GM12878 (cell line): ENCODE data around the gene NECTIN2. TPM values are rescaled to one million over a fixed set of nuclear protein-coding genes. Genes with fewer than 3 reads are reported as not detected.

Source experiments
- ATAC-seq: fragments of 200-7000 bp; cut with Tn5 transposase; 3 replicates; pipeline ENCODE4 v1.9.1; 2020; ENCODE audit warnings: mild to moderate bottlenecking, moderate library complexity
- BruUV-seq: library from RNA; stranded (reverse); fragments of 400-500 nt; replicated peaks from 2 replicates; lab custom pipeline; 2021; lab: Mats Ljungman, UMichigan
- CTCF ChIA-PET: fragments of 300-600 bp; sonication (Branson Sonifier 250); formaldehyde crosslinking; extraction: SDS; loops from one replicate; lab custom pipeline; 2021; ENCODE audit warnings: inconsistent platforms; lab: Yijun Ruan, JAX
- POLR2A ChIA-PET: fragments of 350-600 bp; formaldehyde crosslinking; extraction: SDS; loops from one replicate; lab custom pipeline; 2021; ENCODE audit warnings: inconsistent platforms; lab: Charles Lee
- RAD21 ChIA-PET: fragments of 300-600 bp; sonication (Branson Sonifier 250); formaldehyde crosslinking; loops from one replicate; lab custom pipeline; 2023; ENCODE audit warnings: antibody characterized with exemption; ENCODE audit not compliant: unreplicated experiment; lab: Charles Lee
- SMC1A ChIA-PET: fragments of 300-600 bp; sonication (Branson Sonifier 250); formaldehyde crosslinking; loops from one replicate; lab custom pipeline; 2023; ENCODE audit not compliant: unreplicated experiment, uncharacterized antibody; lab: Charles Lee
- DNase-seq: peaks from one replicate; pipeline ENCODE4 v3.0.0-alpha.2; 2011; ENCODE audit warnings: low read depth, low spot score
- FAIRE-seq: peaks from 3 replicates; lab custom pipeline; 2011; peaks lifted over from hg19 to GRCh38; lab: Jason Lieb, UNC
- H2AFZ ChIP-seq: 2 replicates; pipeline ENCODE4 v1.6.0; 2011; ENCODE audit warnings: low read depth, low read length, control low read depth; ENCODE audit not compliant: control insufficient read depth
- H3K27ac ChIP-seq: 2 replicates; pipeline ENCODE4 v1.5.1; 2011; ENCODE audit warnings: control low read depth; ENCODE audit not compliant: control insufficient read depth, insufficient read depth
- H3K27me3 ChIP-seq, 2 experiments: replicated peaks in 1 of 2; 2 replicates each; pipeline versions ENCODE4 v1.6.0 to v1.6.1; 2011; ENCODE audit warnings: low read length in 1 of 2; ENCODE audit not compliant: control insufficient read depth in 2 of 2, insufficient read depth in 2 of 2
- H3K36me3 ChIP-seq, 2 experiments: 2 replicates each; pipeline ENCODE4 v1.5.1; 2011; ENCODE audit warnings: low read length in 1 of 2; ENCODE audit not compliant: control insufficient read depth in 2 of 2, insufficient read depth in 2 of 2
- H3K4me1 ChIP-seq: 2 replicates; pipeline ENCODE4 v1.6.1; 2011; ENCODE audit warnings: mild to moderate bottlenecking, low read length, moderate library complexity, mixed read lengths; ENCODE audit not compliant: control insufficient read depth, insufficient read depth
- H3K4me2 ChIP-seq: 2 replicates; pipeline ENCODE4 v1.6.0; 2011; ENCODE audit warnings: control low read depth; ENCODE audit not compliant: control insufficient read depth, insufficient read depth
- H3K4me3 ChIP-seq: fragments of 200-600 bp; sonication (generic); 2 replicates; pipeline ENCODE4 v1.5.1; 2016
- H3K79me2 ChIP-seq: 2 replicates; pipeline ENCODE4 v1.6.0; 2011; ENCODE audit warnings: low read length; ENCODE audit not compliant: control insufficient read depth, insufficient read depth
- H3K9ac ChIP-seq: 2 replicates; pipeline ENCODE4 v1.8.0; 2011; ENCODE audit warnings: low read length, control low read depth, mixed read lengths; ENCODE audit not compliant: control insufficient read depth, insufficient read depth
- H3K9me3 ChIP-seq: replicated peaks from 3 replicates; pipeline ENCODE4 v1.5.1; 2011; ENCODE audit warnings: mild to moderate bottlenecking, low read length; ENCODE audit not compliant: control insufficient read depth, insufficient read depth
- H4K20me1 ChIP-seq: 2 replicates; pipeline ENCODE4 v1.6.0; 2011; ENCODE audit not compliant: control insufficient read depth, insufficient read depth
- CBX5 ChIP-seq: sonication (generic); IDR thresholded peaks from 2 replicates; pipeline ENCODE4 v1.6.1; 2016; ENCODE audit warnings: low read depth, moderate library complexity, mild to moderate bottlenecking, inconsistent platforms
- E2F4 ChIP-seq: IDR thresholded peaks from 2 replicates; pipeline ENCODE4 v1.6.1; 2012; ENCODE audit warnings: low read depth, low read length, improper control_type of control experiment
- FOXM1 ChIP-seq: IDR thresholded peaks from 2 replicates; pipeline ENCODE4 v1.6.1; 2012; ENCODE audit warnings: low read depth, mild to moderate bottlenecking, inconsistent platforms, low read length, moderate library complexity
- HDGF ChIP-seq: fragments of 450-650 bp; IDR thresholded peaks from 2 replicates; pipeline ENCODE4 v1.6.1; 2016; ENCODE audit warnings: antibody characterized with exemption
- IKZF2 ChIP-seq, 2 experiments: fragments of 450-650 bp; IDR thresholded peaks; 2 replicates each; pipeline ENCODE4 v1.6.1; 2017; ENCODE audit warnings: mild to moderate bottlenecking in 2 of 2, moderate library complexity in 2 of 2
- JUND ChIP-seq: IDR thresholded peaks from 2 replicates; pipeline ENCODE4 v1.6.1; 2012; ENCODE audit warnings: low read depth, mild to moderate bottlenecking, low read length, improper control_type of control experiment, moderate library complexity
- NFIC ChIP-seq: IDR thresholded peaks from 2 replicates; pipeline ENCODE4 v1.6.1; 2012; ENCODE audit warnings: low read depth, mild to moderate bottlenecking, inconsistent platforms, low read length, moderate library complexity
- NFYA ChIP-seq: IDR thresholded peaks from 2 replicates; pipeline ENCODE4 v1.6.1; 2011; ENCODE audit warnings: low read depth, mild to moderate bottlenecking, low read length, improper control_type of control experiment, borderline replicate concordance
- NKRF ChIP-seq: fragments of 450-650 bp; conservative IDR thresholded peaks from 2 replicates; pipeline ENCODE4 v1.6.1; 2017; ENCODE audit warnings: mild to moderate bottlenecking, moderate library complexity
- RCOR1 ChIP-seq: conservative IDR thresholded peaks from 2 replicates; pipeline ENCODE4 v1.6.1; 2012; ENCODE audit warnings: low read depth, low read length, improper control_type of control experiment
- SUZ12 ChIP-seq: fragments of 200-600 bp; sonication (generic); IDR thresholded peaks from one replicate; pipeline ENCODE4 v1.6.1; 2018; ENCODE audit warnings: antibody characterized with exemption, mild to moderate bottlenecking; ENCODE audit not compliant: unreplicated experiment
- ZBTB33 ChIP-seq: fragments of 450-650 bp; IDR thresholded peaks from 2 replicates; pipeline ENCODE4 v1.6.1; 2017; ENCODE audit warnings: mild to moderate bottlenecking
- ZBTB4 ChIP-seq: fragments of 450-650 bp; formaldehyde crosslinking; IDR thresholded peaks from 2 replicates; pipeline ENCODE4 v1.4.0; 2022; ENCODE audit warnings: mild to moderate bottlenecking, moderate library complexity
- WGBS: methylation state at CpG from one replicate; pipeline ENCODE4 v1.1.6; 2016; ENCODE audit warnings: low lambda C conversion rate; ENCODE audit not compliant: insufficient replicate concordance, insufficient coverage; ENCODE audit errors: missing lambda C conversion rate; 5-methylcytosine and 5-hydroxymethylcytosine counted together
- in situ Hi-C: fragments of 300-500 bp; cut with MboI; formaldehyde crosslinking; loops from 9 replicates; pipeline ENCODE4 v1.14.3; 2018; ENCODE audit warnings: mixed read lengths
- intact Hi-C: fragments of 100-400 bp; cut with micrococcal nuclease; formaldehyde crosslinking; loops from one replicate; pipeline ENCODE4 v1.14.2; 2022; ENCODE audit not compliant: unreplicated experiment
- polyA plus RNA-seq, 11 experiments: library from polyadenylated mRNA; depleted of rRNA in 4 of 11; unstranded in 6 of 11; stranded (reverse) in 5 of 11; fragments of >200 nt; fragmentation: Nextera tagmentation in 4 of 11; fragmentation: Illumina TruSeq in 1 of 11; extraction: Ambion mirVana in 4 of 11; extraction: Trizol in 1 of 11; gene quantifications; 1 replicate in 1 of 11; 2 replicates in 10 of 11; pipeline versions ENCODE4 v1.2.1 to v1.2.3, GENCODE V29; 2011 to 2016; ENCODE audit warnings: inconsistent platforms in 2 of 11, missing spikeins in 2 of 11, low read depth in 1 of 11
- total RNA-seq, 4 experiments: library from RNA; depleted of rRNA in 3 of 4; stranded (reverse); fragments of >200 nt in 3 of 4; fragmentation: Illumina TruSeq in 1 of 4; extraction: Trizol in 1 of 4; gene quantifications; 2 replicates each; pipeline versions ENCODE4 v1.2.1 to v1.2.3, GENCODE V29; 2013 to 2021

The NECTIN2 gene
- total and polyA plus RNA-seq, 10 of the 15 experiments (the other 5 are each of a cell fraction or from before 2014, with no cell fraction given): 0.05 to 0.36 (median 0.26) TPM; not detected in 5

GRCh38 chr19:44811122-44811419, 35.0 kb upstream of the NECTIN2 start:
- no peak for ATAC-seq
- Histone ChIP-seq H3K9me3 (no peaks in the 10 kb centered on the region), H3K4me1 (no peaks in the 10 kb centered on the region), H3K36me3 (no peaks in the 10 kb centered on the region), H3K4me3 (no peak overlapping the region), H3K79me2 (no peaks in the 10 kb centered on the region), H2AFZ (no peak overlapping the region), H3K27ac (no peak overlapping the region), H3K27me3 (no peaks in the 10 kb centered on the region; a peak in 2 of 4 replicates), H4K20me1 (no peaks in the 10 kb centered on the region), H3K4me2 (no peak overlapping the region), H3K9ac (no peak overlapping the region)
- ChIA-PET SMC1A (no interaction called here), CTCF (no interaction called here), RAD21 (no interaction called here), POLR2A (no interaction called here)
- no peak for TF ChIP-seq NFIC
- no peak for TF ChIP-seq ZBTB4 (CRISPR knock-in tag)
- TF ChIP-seq NKRF: no peak
- TF ChIP-seq SUZ12: no peak
- TF ChIP-seq RCOR1: no peak
- no peak for TF ChIP-seq FOXM1
- no peak for TF ChIP-seq HDGF
- no peak for TF ChIP-seq ZBTB33
- TF ChIP-seq NFYA: no peak
- no peak for TF ChIP-seq E2F4
- TF ChIP-seq CBX5: no peak
- TF ChIP-seq JUND: no peak
- no peak for TF ChIP-seq IKZF2 (IDR thresholded peaks at IDR 0.05)
- intact Hi-C loops (no loop called here), in situ Hi-C loops (no loop called here)
- WGBS: 33% methylated on average over 7 of the region's 7 CpGs
- no peak for DNase-seq
- no TSS peak for BruUV-seq
- no peak for FAIRE-seq
